Tibial nerve (tissue), 4 donors: ENCODE data around the gene CCDC40. TPM values are rescaled to one million over a fixed set of nuclear protein-coding genes. Genes with fewer than 3 reads are reported as not detected.

Source experiments
- DNase-seq, 2 donors: peaks; one replicate each; pipeline ENCODE4 v3.0.0-alpha.2; 2019; ENCODE audit warnings: low spot score in 2 of 2
- H3K27ac ChIP-seq, 4 donors: fragments of 200-600 bp; sonication (generic) in 3 of 4; one replicate each; pipeline ENCODE4 v1.5.1; 2017 to 2019; ENCODE audit warnings: mild to moderate bottlenecking in 1 of 4
- H3K27me3 ChIP-seq, 2 donors: fragments of 200-600 bp; sonication (generic) in 1 of 2; one replicate each; pipeline versions ENCODE4 v1.5.1 to v1.6.0; 2017 to 2019
- H3K36me3 ChIP-seq, 3 donors: fragments of 200-600 bp; sonication (generic); one replicate each; pipeline ENCODE4 v1.5.1; 2018 to 2019
- H3K4me1 ChIP-seq, 4 donors: fragments of 200-600 bp; sonication (generic) in 3 of 4; one replicate each; pipeline ENCODE4 v1.5.1; 2017 to 2019
- H3K4me3 ChIP-seq, 4 donors: fragments of 200-600 bp; sonication (generic) in 3 of 4; one replicate each; pipeline ENCODE4 v1.5.1; 2017 to 2019; ENCODE audit warnings: mild to moderate bottlenecking in 1 of 4, moderate library complexity in 1 of 4
- H3K9me3 ChIP-seq, 4 donors: fragments of 200-600 bp; sonication (generic) in 3 of 4; one replicate each; pipeline ENCODE4 v1.5.1; 2017 to 2019
- EP300 ChIP-seq, 2 donors: sonication (generic); formaldehyde crosslinking; IDR thresholded peaks; one replicate each; pipeline ENCODE4 v1.6.1; 2017; ENCODE audit warnings: antibody characterized with exemption in 2 of 2, mild to moderate bottlenecking in 1 of 2
- POLR2A ChIP-seq, 2 donors: fragments of 450-650 bp; IDR thresholded peaks; one replicate each; pipeline ENCODE4 v1.6.1; 2017; ENCODE audit warnings: antibody characterized with exemption in 2 of 2, mild to moderate bottlenecking in 2 of 2, moderate library complexity in 2 of 2
- WGBS, 2 donors: methylation state at CpG; one replicate each; pipeline ENCODE4 v1.1.5; 2018; 5-methylcytosine and 5-hydroxymethylcytosine counted together
- total RNA-seq, 4 donors: library from RNA; depleted of rRNA; stranded (reverse); fragments of >200 nt; gene quantifications; one replicate each; pipeline ENCODE4 v1.1.0, GENCODE V29; 2016
- TF ChIP-seq, protein P1 (sequence below), 5 experiments: fragments of 200-600 bp in 3 of 5; fragments of 450-650 bp in 2 of 5; sonication (generic) in 3 of 5; IDR thresholded peaks; one replicate each; pipeline ENCODE4 v1.5.1; 2016 to 2019; ENCODE audit warnings: antibody characterized with exemption in 5 of 5, mild to moderate bottlenecking in 3 of 5, moderate library complexity in 2 of 5

Gene CCDC40
- total RNA-seq, 4 donors from 2014 or later, result 7.1 to 13.8 (median 12.0) TPM

GRCh38 chr17:80122926-80123505 lies 86.6 kb downstream of the CCDC40 start:
- H3K4me3 ChIP-seq, result no peak overlapping the region
- WGBS, 2 donors, result 91% methylated on average over 6 of the region's 6 CpGs
- no peak overlapping the region for H3K27ac ChIP-seq
- DNase-seq, result no peak
- TF ChIP-seq EP300 (IDR thresholded peaks at IDR 0.05) (no peak), POLR2A (IDR thresholded peaks at IDR 0.05) (no peak)
- TF ChIP-seq, protein P1, sequence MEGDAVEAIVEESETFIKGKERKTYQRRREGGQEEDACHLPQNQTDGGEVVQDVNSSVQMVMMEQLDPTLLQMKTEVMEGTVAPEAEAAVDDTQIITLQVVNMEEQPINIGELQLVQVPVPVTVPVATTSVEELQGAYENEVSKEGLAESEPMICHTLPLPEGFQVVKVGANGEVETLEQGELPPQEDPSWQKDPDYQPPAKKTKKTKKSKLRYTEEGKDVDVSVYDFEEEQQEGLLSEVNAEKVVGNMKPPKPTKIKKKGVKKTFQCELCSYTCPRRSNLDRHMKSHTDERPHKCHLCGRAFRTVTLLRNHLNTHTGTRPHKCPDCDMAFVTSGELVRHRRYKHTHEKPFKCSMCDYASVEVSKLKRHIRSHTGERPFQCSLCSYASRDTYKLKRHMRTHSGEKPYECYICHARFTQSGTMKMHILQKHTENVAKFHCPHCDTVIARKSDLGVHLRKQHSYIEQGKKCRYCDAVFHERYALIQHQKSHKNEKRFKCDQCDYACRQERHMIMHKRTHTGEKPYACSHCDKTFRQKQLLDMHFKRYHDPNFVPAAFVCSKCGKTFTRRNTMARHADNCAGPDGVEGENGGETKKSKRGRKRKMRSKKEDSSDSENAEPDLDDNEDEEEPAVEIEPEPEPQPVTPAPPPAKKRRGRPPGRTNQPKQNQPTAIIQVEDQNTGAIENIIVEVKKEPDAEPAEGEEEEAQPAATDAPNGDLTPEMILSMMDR (IDR thresholded peaks at IDR 0.05), result no peak
- H3K36me3 ChIP-seq, result peaks cover 0 to 19% (median 0%) of the 10 kb centered on the region in 3 donors
- H3K9me3 ChIP-seq, result no peaks in the 10 kb centered on the region
- H3K27me3 ChIP-seq, result peaks cover 0 to 7% of the 10 kb centered on the region in 2 donors
- H3K4me1 ChIP-seq, result no peaks in the 10 kb centered on the region

GRCh38 chr17:80123791-80124190 lies 87.3 kb downstream of the CCDC40 start:
- TF ChIP-seq POLR2A (IDR thresholded peaks at IDR 0.05) (no peak), EP300 (IDR thresholded peaks at IDR 0.05) (no peak)
- TF ChIP-seq, protein P1 (IDR thresholded peaks at IDR 0.05), result no peak
- DNase-seq, result no peak
- 75 to 76% methylated on average over 15 of the region's 15 CpGs for WGBS, 2 donors
- Histone ChIP-seq H3K4me3 (no peak overlapping the region), H3K36me3 (peaks cover 0 to 11% (median 0%) of the 10 kb centered on the region in 3 donors), H3K4me1 (no peaks in the 10 kb centered on the region), H3K27ac (no peak overlapping the region), H3K27me3 (peaks cover 0 to 7% of the 10 kb centered on the region in 2 donors), H3K9me3 (no peaks in the 10 kb centered on the region)

DNA sequence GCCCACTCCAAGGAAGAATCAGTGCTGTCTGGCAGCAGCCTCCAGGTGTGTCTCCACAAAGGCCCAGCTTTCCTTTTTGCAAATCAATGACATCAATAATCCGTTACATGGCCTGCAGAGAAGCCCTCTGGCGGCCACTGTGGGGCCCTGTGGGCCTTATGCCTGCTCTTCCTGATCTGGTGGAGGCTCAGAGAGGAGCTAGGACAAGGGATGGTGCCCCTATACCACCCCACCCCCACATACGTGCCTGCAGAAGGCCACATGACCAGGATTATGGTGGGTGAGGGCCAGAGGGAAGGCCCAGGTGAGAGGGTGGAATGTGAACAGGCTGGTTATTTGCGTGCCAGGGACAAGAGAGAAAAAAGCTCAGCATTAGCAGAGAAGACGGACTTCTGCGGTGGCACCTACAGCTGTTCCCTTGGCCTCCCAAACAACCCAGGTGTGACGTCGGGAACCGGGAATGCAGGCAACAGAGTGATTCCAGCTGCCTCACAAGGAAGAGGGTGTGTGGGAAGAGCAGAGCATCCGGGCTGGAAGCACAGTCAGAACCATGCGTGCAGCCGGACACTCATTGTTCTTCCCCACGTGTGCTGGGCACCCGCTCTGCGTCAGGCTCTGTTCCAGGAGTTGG lies 88.0 kb downstream of the CCDC40 start:
- peaks cover 0 to 4% (median 0%) of the 10 kb centered on the region in 3 donors for H3K36me3 ChIP-seq
- DNase-seq, result no peak
- H3K4me3 ChIP-seq, result no peak overlapping the region
- TF ChIP-seq EP300 (IDR thresholded peaks at IDR 0.05), result no peak
- no peak for TF ChIP-seq POLR2A (IDR thresholded peaks at IDR 0.05)
- TF ChIP-seq, protein P1 (IDR thresholded peaks at IDR 0.05), result no peak
- H3K27me3 ChIP-seq, result peaks cover 0 to 7% of the 10 kb centered on the region in 2 donors
- no peak overlapping the region for H3K27ac ChIP-seq
- no peaks in the 10 kb centered on the region for H3K9me3 ChIP-seq
- 56 to 61% methylated on average over 15 of the region's 15 CpGs for WGBS, 2 donors
- no peaks in the 10 kb centered on the region for H3K4me1 ChIP-seq

DNA sequence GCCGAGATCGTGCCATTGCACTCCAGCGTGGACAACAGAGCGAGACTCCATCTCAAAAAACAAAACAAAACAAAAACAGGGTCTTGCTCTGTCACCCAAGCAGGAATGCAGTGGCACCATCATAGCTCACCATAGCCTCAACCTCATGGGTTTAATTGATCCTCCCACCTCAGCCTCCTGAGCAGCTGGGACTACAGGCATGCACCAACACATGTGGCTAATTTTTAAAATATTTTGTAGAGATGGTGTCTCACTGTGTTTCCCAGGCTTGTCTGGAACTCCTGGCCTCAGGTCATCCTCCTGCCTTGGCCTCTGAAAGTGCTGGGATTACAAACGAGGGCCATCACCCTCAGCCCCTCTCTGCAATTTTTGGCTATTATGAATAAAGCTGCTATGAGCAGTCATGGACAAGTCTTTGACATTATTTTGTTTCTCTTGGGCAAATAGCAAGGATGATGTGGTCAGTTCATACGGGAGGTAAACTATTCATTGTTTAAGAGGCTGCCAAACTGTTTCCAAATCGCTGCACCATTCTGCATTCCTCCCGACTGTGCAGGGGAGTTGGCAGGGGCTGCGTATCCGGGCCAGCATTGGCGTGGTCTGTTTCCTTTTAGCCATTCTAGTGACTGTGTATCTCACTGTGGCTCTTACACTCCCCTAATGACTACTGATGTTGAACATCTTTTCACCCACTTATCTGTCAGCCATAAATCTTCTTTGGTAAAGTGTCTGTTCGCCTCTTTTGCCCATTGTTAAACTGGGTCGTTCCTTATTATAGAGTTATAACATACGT lies 89.4 kb downstream of the CCDC40 start:
- peaks cover 0 to 7% of the 10 kb centered on the region in 2 donors for H3K27me3 ChIP-seq
- H3K27ac ChIP-seq, result no peak overlapping the region
- H3K4me3 ChIP-seq, result no peak overlapping the region
- no peaks in the 10 kb centered on the region for H3K36me3 ChIP-seq
- TF ChIP-seq POLR2A (IDR thresholded peaks at IDR 0.05) (no peak), EP300 (IDR thresholded peaks at IDR 0.05) (no peak)
- TF ChIP-seq, protein P1 (IDR thresholded peaks at IDR 0.05), result no peak
- 55 to 63% methylated on average over 14 of the region's 14 CpGs for WGBS, 2 donors
- no peak for DNase-seq
- H3K4me1 ChIP-seq, result no peaks in the 10 kb centered on the region
- H3K9me3 ChIP-seq, result no peaks in the 10 kb centered on the region

DNA sequence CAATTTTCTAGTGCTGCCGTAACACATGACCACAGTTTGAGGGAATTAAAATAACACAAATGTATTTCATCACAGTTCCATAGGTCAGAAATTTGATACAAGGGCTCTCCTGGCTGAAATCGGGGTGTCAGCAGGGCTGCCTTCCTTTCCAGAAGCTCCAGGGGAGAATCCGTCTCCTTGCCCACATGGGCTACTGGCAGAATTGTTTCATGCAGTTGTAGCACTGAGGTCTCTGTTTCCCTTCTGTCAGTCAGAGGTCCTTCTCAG lies 89.9 kb downstream of the CCDC40 start:
- Histone ChIP-seq H3K27me3 (peaks cover 0 to 7% of the 10 kb centered on the region in 2 donors), H3K4me1 (no peaks in the 10 kb centered on the region), H3K4me3 (no peak overlapping the region), H3K27ac (no peak overlapping the region), H3K9me3 (no peaks in the 10 kb centered on the region), H3K36me3 (no peaks in the 10 kb centered on the region)
- 67 to 70% methylated on average over 3 of the region's 3 CpGs for WGBS, 2 donors
- no peak for DNase-seq
- TF ChIP-seq, protein P1 (IDR thresholded peaks at IDR 0.05), result no peak
- no peak for TF ChIP-seq POLR2A (IDR thresholded peaks at IDR 0.05)
- TF ChIP-seq EP300 (IDR thresholded peaks at IDR 0.05), result no peak
